NCI-H2107 (cell line): ENCODE data around the gene KIAA0408.
"Not testable (repeated sequence)": the region's sequence is repeated elsewhere in the genome, so short reads cannot be mapped to it uniquely, and the experiment has no call there.

Source experiments
- DNase-seq: peaks from one replicate; lab custom pipeline; 2025; lab: John Stamatoyannopoulos, UW

The KIAA0408 gene

GRCh38 chr6:127463056-127463455 is 3.9 kb upstream of the KIAA0408 start:
- DNase-seq: no peak

- DNase-seq: no peak
These were observed 3.2 kb upstream of the KIAA0408 start for GRCh38 chr6:127462376-127462775.

GRCh38 chr6:127460465-127460864 is 1.3 kb upstream of the KIAA0408 start:
- no peak for DNase-seq

GRCh38 chr6:127458817-127459216 is 372 bp downstream of the KIAA0408 start:
- no peak for DNase-seq

- DNase-seq: no peak
These were observed 967 bp downstream of the KIAA0408 start for GRCh38 chr6:127458222-127458621.

- DNase-seq: no peak
These were observed 1.6 kb downstream of the KIAA0408 start for GRCh38 chr6:127457456-127458064.

GRCh38 chr6:127456465-127456864 is 2.7 kb downstream of the KIAA0408 start:
- DNase-seq: no peak

- DNase-seq: no peak
These were observed 5.2 kb downstream of the KIAA0408 start for GRCh38 chr6:127453845-127454619.

GRCh38 chr6:127452803-127453202 is 6.4 kb downstream of the KIAA0408 start:
- no peak for DNase-seq

GRCh38 chr6:127451388-127451787 is 7.8 kb downstream of the KIAA0408 start:
- no peak for DNase-seq

GRCh38 chr6:127447780-127448179 is 11.4 kb downstream of the KIAA0408 start:
- no peak for DNase-seq

- DNase-seq: no peak
These were observed 12.8 kb downstream of the KIAA0408 start for GRCh38 chr6:127446356-127446755.

- DNase-seq: no peak
These were observed 17.3 kb downstream of the KIAA0408 start for GRCh38 chr6:127441881-127442280.

- DNase-seq: no peak
These were observed 19.5 kb downstream of the KIAA0408 start for GRCh38 chr6:127439718-127440117.

- DNase-seq: no peak
These were observed 22.5 kb downstream of the KIAA0408 start for GRCh38 chr6:127436578-127437110.

GRCh38 chr6:127435626-127436220 is 23.5 kb downstream of the KIAA0408 start:
- DNase-seq: no peak

GRCh38 chr6:127434651-127435050 is 24.5 kb downstream of the KIAA0408 start:
- DNase-seq: no peak

- DNase-seq: not testable (repeated sequence)
These were observed 30.6 kb downstream of the KIAA0408 start for GRCh38 chr6:127428562-127428961.

- no peak for DNase-seq
These were observed 35.3 kb downstream of the KIAA0408 start for GRCh38 chr6:127423921-127424320.

GRCh38 chr6:127421164-127421563 is 38.0 kb downstream of the KIAA0408 start:
- DNase-seq: not testable (repeated sequence)

GRCh38 chr6:127420556-127420955 is 38.6 kb downstream of the KIAA0408 start:
- DNase-seq: no peak

GRCh38 chr6:127415096-127415495 is 44.1 kb downstream of the KIAA0408 start:
- DNase-seq: no peak

- DNase-seq: not testable (repeated sequence)
These were observed 46.1 kb downstream of the KIAA0408 start for GRCh38 chr6:127413123-127413522.
